ENCODE measurements around the gene GLIPR1.
"Not testable (repeated sequence)": the region's sequence is repeated elsewhere in the genome, so short reads cannot be mapped to it uniquely, and the experiment has no call there.

The GLIPR1 gene

GRCh38 chr12:75443709-75444108, 36.8 kb upstream of the GLIPR1 start:
- no peak overlapping the region for H3K4me3 ChIP-seq (ENCODE audit: low read depth, low read length)
- DNase-seq (ENCODE audit: low read depth): no peak
- no peak for TF ChIP-seq MYC (IDR thresholded peaks at IDR 0.05; ENCODE audit: low read depth, low read length)
- TF ChIP-seq CTCF (IDR thresholded peaks at IDR 0.05; ENCODE audit: low read depth, low read length): no peak
- no peak for TF ChIP-seq MAX (IDR thresholded peaks at IDR 0.05; ENCODE audit: low read depth, low read length)
- no peak for TF ChIP-seq POLR2A (IDR thresholded peaks at IDR 0.05; ENCODE audit: extremely low read depth, insufficient read length)

- TF ChIP-seq CTCF (IDR thresholded peaks at IDR 0.05; ENCODE audit: low read depth, low read length) (no peak), MAX (IDR thresholded peaks at IDR 0.05; ENCODE audit: low read depth, low read length) (no peak), MYC (IDR thresholded peaks at IDR 0.05; ENCODE audit: low read depth, low read length) (no peak), POLR2A (IDR thresholded peaks at IDR 0.05; ENCODE audit: extremely low read depth, insufficient read length) (no peak)
- DNase-seq (ENCODE audit: low read depth): no peak
- no peak overlapping the region for H3K4me3 ChIP-seq (ENCODE audit: low read depth, low read length)
Observed at GRCh38 chr12:75444429-75445136, 36.0 kb upstream of the GLIPR1 start.

- not testable (repeated sequence) for H3K4me3 ChIP-seq (ENCODE audit: low read depth, low read length); DNase-seq (ENCODE audit: low read depth)
Observed at GRCh38 chr12:75445137-75445507, 35.4 kb upstream of the GLIPR1 start.

GRCh38 chr12:75446857-75447256, 33.7 kb upstream of the GLIPR1 start:
- H3K4me3 ChIP-seq (ENCODE audit: low read depth, low read length): no peak overlapping the region
- TF ChIP-seq CTCF (IDR thresholded peaks at IDR 0.05; ENCODE audit: low read depth, low read length) (no peak), POLR2A (IDR thresholded peaks at IDR 0.05; ENCODE audit: extremely low read depth, insufficient read length) (no peak)
- no peak for DNase-seq (ENCODE audit: low read depth)

- no peak for TF ChIP-seq MYC (IDR thresholded peaks at IDR 0.05; ENCODE audit: low read depth, low read length)
- no peak overlapping the region for H3K4me3 ChIP-seq (ENCODE audit: low read depth, low read length)
- no peak for DNase-seq (ENCODE audit: low read depth)
Observed at GRCh38 chr12:75447691-75448393, 32.7 kb upstream of the GLIPR1 start.

GRCh38 chr12:75452675-75453330, 27.8 kb upstream of the GLIPR1 start:
- no peak overlapping the region for H3K4me3 ChIP-seq (ENCODE audit: low read depth, low read length)
- no peak for DNase-seq (ENCODE audit: low read depth)
- TF ChIP-seq MAX (IDR thresholded peaks at IDR 0.05; ENCODE audit: low read depth, low read length) (no peak), MYC (IDR thresholded peaks at IDR 0.05; ENCODE audit: low read depth, low read length) (no peak), CTCF (IDR thresholded peaks at IDR 0.05; ENCODE audit: low read depth, low read length) (no peak), POLR2A (IDR thresholded peaks at IDR 0.05; ENCODE audit: extremely low read depth, insufficient read length) (no peak)

GRCh38 chr12:75455839-75456238, 24.7 kb upstream of the GLIPR1 start:
- DNase-seq (ENCODE audit: low read depth): no peak
- TF ChIP-seq CTCF (IDR thresholded peaks at IDR 0.05; ENCODE audit: low read depth, low read length) (no peak), MAX (IDR thresholded peaks at IDR 0.05; ENCODE audit: low read depth, low read length) (no peak), MYC (IDR thresholded peaks at IDR 0.05; ENCODE audit: low read depth, low read length) (no peak), POLR2A (IDR thresholded peaks at IDR 0.05; ENCODE audit: extremely low read depth, insufficient read length) (no peak)
- H3K4me3 ChIP-seq (ENCODE audit: low read depth, low read length): no peak overlapping the region
